SU-DHL-6 (cell line): ENCODE results near the gene RPA3.

Experiments
- CTCF ChIP-seq: fragments of 200-600 bp; sonication (generic); IDR thresholded peaks from one replicate; pipeline ENCODE4 v1.5.1; 2017; ENCODE audit warnings: antibody characterized with exemption, mild to moderate bottlenecking, low read length, moderate library complexity; ENCODE audit not compliant: insufficient read depth, poor library complexity, severe bottlenecking
- EZH2phosphoT487 ChIP-seq: fragments of 200-600 bp; sonication (generic), shearing (Covaris generic); conservative IDR thresholded peaks from 2 replicates; pipeline ENCODE4 v1.6.1; 2018; ENCODE audit warnings: mild to moderate bottlenecking, antibody characterized with exemption, low read length, moderate library complexity, mixed read lengths

- TF ChIP-seq EZH2phosphoT487 (no peak), CTCF (no peak)
Observed at GRCh38 chr7:7713730-7714129, 4.7 kb downstream of the RPA3 start.
